AG04449 (cell line): Measurements from ENCODE around the gene COL15A1.

Source experiments
- CTCF ChIA-PET: fragments of 350-600 bp; formaldehyde crosslinking; extraction: SDS; loops from one replicate; lab custom pipeline; 2021; ENCODE audit warnings: antibody characterized with exemption; lab: Yijun Ruan, JAX
- POLR2A ChIA-PET: fragments of 400-600, 350-600 bp; formaldehyde crosslinking; extraction: SDS; loops from one replicate; lab custom pipeline; 2020; ENCODE audit warnings: antibody characterized with exemption, inconsistent platforms; lab: Yijun Ruan, JAX
- DNase-seq: peaks from one replicate; pipeline ENCODE4 v3.0.0-alpha.2; 2010; ENCODE audit warnings: low read depth, low spot score
- H3K4me3 ChIP-seq: 2 replicates; pipeline ENCODE4 v1.5.1; 2011; ENCODE audit warnings: low read depth, mild to moderate bottlenecking, control low read depth, low read length
- CTCF ChIP-seq: IDR thresholded peaks from one replicate; pipeline ENCODE4 v1.5.1; 2011; ENCODE audit warnings: mild to moderate bottlenecking, moderate library complexity, low read length, control low read depth, inconsistent platforms; ENCODE audit not compliant: insufficient read depth; ENCODE audit errors: missing control alignments

COL15A1 gene

GRCh38 chr9:98944734-98945074 is 997 bp downstream of the COL15A1 start:
- ChIA-PET CTCF (interaction anchor here (0.6 to 1.2 kb wide), 2 partner anchors 29 to 703 kb away, joined by 3 to 4 read pairs; no protein-coding TSS in a partner anchor), POLR2A (no interaction called here)
- TF ChIP-seq CTCF, result no peak
- no peak for DNase-seq
- H3K4me3 ChIP-seq, result no peak overlapping the region

- CTCF ChIA-PET, result no interaction called here
- POLR2A ChIA-PET, result no interaction called here
- no peak for TF ChIP-seq CTCF
Measured at GRCh38 chr9:98949565-98949964, 5.9 kb downstream of the COL15A1 start.

GRCh38 chr9:98950262-98950661 is 6.6 kb downstream of the COL15A1 start:
- no peak overlapping the region for H3K4me3 ChIP-seq
- no peak for TF ChIP-seq CTCF
- ChIA-PET POLR2A (no interaction called here), CTCF (no interaction called here)
- DNase-seq, result no peak

More at GRCh38 chr9:98949565-98949964, 5.9 kb downstream of the COL15A1 start:
- no peak overlapping the region for H3K4me3 ChIP-seq
- no peak for DNase-seq

GRCh38 chr9:98951967-98952366 is 8.3 kb downstream of the COL15A1 start:
- TF ChIP-seq CTCF, result no peak
- ChIA-PET CTCF (interaction anchor here (1.6 to 1.8 kb wide), 2 partner anchors 21 to 24 kb away, joined by 3 to 6 read pairs; no protein-coding TSS in a partner anchor), POLR2A (no interaction called here)
- no peak overlapping the region for H3K4me3 ChIP-seq
- no peak for DNase-seq

- no peak for TF ChIP-seq CTCF
- ChIA-PET POLR2A (no interaction called here), CTCF (interaction anchor here (1.0 kb wide), 1 partner anchor 22 kb away, joined by 3 read pairs; no protein-coding TSS in a partner anchor)
Measured at GRCh38 chr9:98953581-98954243, 10.0 kb downstream of the COL15A1 start.

GRCh38 chr9:98954244-98954610 is 10.5 kb downstream of the COL15A1 start:
- H3K4me3 ChIP-seq, result no peak overlapping the region
- DNase-seq, result no peak
- CTCF ChIA-PET, result interaction anchor here (1.8 kb wide), 1 partner anchor 20 kb away, joined by 8 read pairs; no protein-coding TSS in a partner anchor
- POLR2A ChIA-PET, result no interaction called here
- no peak for TF ChIP-seq CTCF

More at GRCh38 chr9:98953581-98954243, 10.0 kb downstream of the COL15A1 start:
- H3K4me3 ChIP-seq, result no peak overlapping the region
- DNase-seq, result no peak
